Measurements from ENCODE around the gene LRFN2. TPM values are rescaled to one million over a fixed set of nuclear protein-coding genes. Genes with fewer than 3 reads are reported as not detected.

LRFN2 gene
- total RNA-seq, 1 experiment from 2014 or later, result 26.6 TPM

DNA sequence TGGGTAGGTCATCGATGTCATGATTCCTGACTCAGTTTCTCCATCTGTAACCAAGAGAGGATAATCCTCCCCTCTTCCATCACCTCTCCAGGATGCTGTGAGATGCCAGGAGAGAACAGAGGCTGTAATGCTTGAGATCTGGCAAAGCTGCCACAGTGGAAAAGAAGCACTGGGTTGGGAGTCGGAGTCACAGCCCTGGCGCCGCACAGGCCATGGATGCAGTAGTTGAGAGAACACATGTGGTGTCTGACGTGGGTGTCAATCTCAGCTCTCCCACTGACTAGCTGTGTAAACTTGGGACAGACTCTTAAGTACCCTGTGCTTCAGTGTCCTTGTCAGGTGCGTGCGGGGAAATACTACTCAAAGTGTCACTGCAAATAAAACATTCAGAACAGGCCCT is 47.3 kb downstream of the LRFN2 start:
- CTCF ChIA-PET, result no interaction called here
- POLR2A ChIA-PET (ENCODE audit: low non-redundant PET), result no interaction called here

DNA sequence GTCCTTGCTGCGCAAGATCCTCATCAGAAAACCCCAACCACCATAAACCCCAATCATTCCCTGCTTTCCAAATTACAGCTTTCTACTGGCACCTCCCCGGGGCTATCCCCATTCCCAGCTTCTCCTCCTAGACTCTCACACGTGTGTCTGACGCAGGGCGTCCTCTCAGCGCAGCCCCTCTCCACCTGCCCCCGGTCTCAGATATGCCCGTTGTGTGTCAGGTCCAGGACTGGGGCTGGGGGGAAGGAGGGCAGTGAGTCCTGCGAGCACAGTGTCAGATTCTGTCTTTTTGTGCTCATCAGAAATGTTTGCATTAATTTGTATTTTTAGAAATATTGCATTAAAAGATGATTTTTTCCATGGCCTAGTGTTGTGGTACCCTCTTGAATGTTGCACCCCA is 48.6 kb downstream of the LRFN2 start:
- Histone ChIP-seq H3K9me3 (ENCODE audit: low read depth, low read length, poor library complexity, severe bottlenecking) (no peaks in the 10 kb centered on the region), H3K27me3 (replicated peaks; ENCODE audit: insufficient read depth, low read depth, low read length, poor library complexity) (no peaks in the 10 kb centered on the region), H3K27ac (ENCODE audit: low read depth, low read length, poor library complexity, severe bottlenecking) (no peak overlapping the region), H3K36me3 (ENCODE audit: insufficient read depth, low read length, poor library complexity, severe bottlenecking) (peaks cover 5% of the 10 kb centered on the region), H3K4me1 (ENCODE audit: insufficient read depth, low read length, poor library complexity, severe bottlenecking) (peaks cover 43% of the 10 kb centered on the region), H3K4me3 (ENCODE audit: low read depth, low read length, poor library complexity, severe bottlenecking) (no peak overlapping the region)
- intact Hi-C loops (cut with micrococcal nuclease; ENCODE audit: unreplicated experiment), result no loop called here
- BruUV-seq (replicated peaks), result no TSS peak
- no peak for DNase-seq (ENCODE audit: low spot score)
- POLR2A ChIA-PET (ENCODE audit: low non-redundant PET), result no interaction called here
- CTCF ChIA-PET, result no interaction called here
- TF ChIP-seq CTCF (conservative IDR thresholded peaks at IDR 0.05; ENCODE audit: low read depth, low read length), result no peak
- TF ChIP-seq EZH2 (IDR thresholded peaks at IDR 0.05; ENCODE audit: borderline replicate concordance, low read depth, low read length, poor library complexity, severe bottlenecking), result no peak

More for the DNA sequence above, 47.3 kb downstream of the LRFN2 start:
- Histone ChIP-seq H3K27ac (ENCODE audit: low read depth, low read length, poor library complexity, severe bottlenecking) (no peak overlapping the region), H3K27me3 (replicated peaks; ENCODE audit: insufficient read depth, low read depth, low read length, poor library complexity) (no peaks in the 10 kb centered on the region), H3K36me3 (ENCODE audit: insufficient read depth, low read length, poor library complexity, severe bottlenecking) (peaks cover 5% of the 10 kb centered on the region), H3K4me1 (ENCODE audit: insufficient read depth, low read length, poor library complexity, severe bottlenecking) (peaks cover 50% of the 10 kb centered on the region), H3K4me3 (ENCODE audit: low read depth, low read length, poor library complexity, severe bottlenecking) (no peak overlapping the region), H3K9me3 (ENCODE audit: low read depth, low read length, poor library complexity, severe bottlenecking) (no peaks in the 10 kb centered on the region)
- no peak for DNase-seq (ENCODE audit: low spot score)
- intact Hi-C loops (cut with micrococcal nuclease; ENCODE audit: unreplicated experiment), result no loop called here
- TF ChIP-seq CTCF (conservative IDR thresholded peaks at IDR 0.05; ENCODE audit: low read depth, low read length), result no peak
- no peak for TF ChIP-seq EZH2 (IDR thresholded peaks at IDR 0.05; ENCODE audit: borderline replicate concordance, low read depth, low read length, poor library complexity, severe bottlenecking)
- no TSS peak for BruUV-seq (replicated peaks)

- H3K27me3 ChIP-seq (replicated peaks; ENCODE audit: insufficient read depth, low read depth, low read length, poor library complexity), result no peaks in the 10 kb centered on the region
- H3K36me3 ChIP-seq (ENCODE audit: insufficient read depth, low read length, poor library complexity, severe bottlenecking), result no peaks in the 10 kb centered on the region
- peaks cover 35% of the 10 kb centered on the region for H3K4me1 ChIP-seq (ENCODE audit: insufficient read depth, low read length, poor library complexity, severe bottlenecking)
- no peak for DNase-seq (ENCODE audit: low spot score)
- intact Hi-C loops (cut with micrococcal nuclease; ENCODE audit: unreplicated experiment), result no loop called here
- no peak overlapping the region for H3K4me3 ChIP-seq (ENCODE audit: low read depth, low read length, poor library complexity, severe bottlenecking)
- ChIA-PET CTCF (no interaction called here), POLR2A (ENCODE audit: low non-redundant PET) (no interaction called here)
- TF ChIP-seq EZH2 (IDR thresholded peaks at IDR 0.05; ENCODE audit: borderline replicate concordance, low read depth, low read length, poor library complexity, severe bottlenecking) (no peak), CTCF (conservative IDR thresholded peaks at IDR 0.05; ENCODE audit: low read depth, low read length) (no peak)
- no peak overlapping the region for H3K27ac ChIP-seq (ENCODE audit: low read depth, low read length, poor library complexity, severe bottlenecking)
- BruUV-seq (replicated peaks), result no TSS peak
- H3K9me3 ChIP-seq (ENCODE audit: low read depth, low read length, poor library complexity, severe bottlenecking), result no peaks in the 10 kb centered on the region
Measured at GRCh38 chr6:40537446-40537845, 49.7 kb downstream of the LRFN2 start.
